Neural crest cell (in vitro differentiated cells): ENCODE measurements around the gene CACNB1. TPM values are rescaled to one million over a fixed set of nuclear protein-coding genes. Genes with fewer than 3 reads are reported as not detected.
"Not testable (repeated sequence)": the region's sequence is repeated elsewhere in the genome, so short reads cannot be mapped to it uniquely, and the experiment has no call there.

Source experiments
- DNase-seq: peaks from one replicate; pipeline ENCODE4 v3.0.0; 2021; ENCODE audit warnings: low read depth, mixed read lengths, low spot score
- H3K27ac Mint-ChIP-seq: one replicate; pipeline ENCODE4 v1.8.0; 2021; ENCODE audit warnings: mild to moderate bottlenecking, mixed read lengths; ENCODE audit not compliant: unreplicated experiment
- H3K27me3 Mint-ChIP-seq: 2 replicates; pipeline ENCODE4 v1.8.0; 2021; ENCODE audit warnings: low read depth, mild to moderate bottlenecking, mixed read lengths
- H3K36me3 Mint-ChIP-seq: 2 replicates; pipeline ENCODE4 v1.8.0; 2021; ENCODE audit warnings: low read depth, mild to moderate bottlenecking, mixed read lengths
- H3K4me1 Mint-ChIP-seq: 2 replicates; pipeline ENCODE4 v1.8.0; 2021; ENCODE audit warnings: mixed read lengths
- H3K4me3 Mint-ChIP-seq: one replicate; pipeline ENCODE4 v1.8.0; 2021; ENCODE audit warnings: mild to moderate bottlenecking, mixed read lengths
- H3K9me3 Mint-ChIP-seq: 2 replicates; pipeline ENCODE4 v1.8.0; 2021; ENCODE audit warnings: mixed read lengths
- CTCF ChIP-seq: fragments of 200-600 bp; sonication (generic); conservative IDR thresholded peaks from 2 replicates; pipeline ENCODE4 v1.5.0; 2021; ENCODE audit warnings: antibody characterized with exemption, mild to moderate bottlenecking
- total RNA-seq: library from RNA; stranded (reverse); gene quantifications from 2 replicates; pipeline ENCODE4 v1.2.1, GENCODE V29; 2021

The CACNB1 gene
- total RNA-seq, 1 donor from 2014 or later, result 16.2 TPM

- H3K27ac Mint-ChIP-seq, result no peak overlapping the region
- H3K4me3 Mint-ChIP-seq, result no peak overlapping the region
- DNase-seq, result no peak
- H3K9me3 Mint-ChIP-seq, result peaks cover 5% of the 10 kb centered on the region
- H3K27me3 Mint-ChIP-seq, result peaks cover 28% of the 10 kb centered on the region
- no peak for TF ChIP-seq CTCF
- H3K36me3 Mint-ChIP-seq, result peaks cover 3% of the 10 kb centered on the region
- peaks cover 9% of the 10 kb centered on the region for H3K4me1 Mint-ChIP-seq
These were observed 27.4 kb downstream of the CACNB1 start for GRCh38 chr17:39170109-39170508.

- H3K9me3 Mint-ChIP-seq, result peaks cover 5% of the 10 kb centered on the region
- no peak for TF ChIP-seq CTCF
- no peak overlapping the region for H3K4me3 Mint-ChIP-seq
- H3K27me3 Mint-ChIP-seq, result peaks cover 34% of the 10 kb centered on the region
- H3K36me3 Mint-ChIP-seq, result peaks cover 3% of the 10 kb centered on the region
- H3K27ac Mint-ChIP-seq, result no peak overlapping the region
- DNase-seq, result no peak
- peaks cover 15% of the 10 kb centered on the region for H3K4me1 Mint-ChIP-seq
These were observed 28.0 kb downstream of the CACNB1 start for GRCh38 chr17:39169518-39169917.

GRCh38 chr17:39169101-39169500, 28.4 kb downstream of the CACNB1 start:
- peaks cover 5% of the 10 kb centered on the region for H3K9me3 Mint-ChIP-seq
- H3K27ac Mint-ChIP-seq, result no peak overlapping the region
- no peak for TF ChIP-seq CTCF
- H3K36me3 Mint-ChIP-seq, result peaks cover 3% of the 10 kb centered on the region
- peaks cover 35% of the 10 kb centered on the region for H3K27me3 Mint-ChIP-seq
- peaks cover 19% of the 10 kb centered on the region for H3K4me1 Mint-ChIP-seq
- no peak for DNase-seq
- H3K4me3 Mint-ChIP-seq, result peak overlapping the region; percentile 72

- H3K4me1 Mint-ChIP-seq, result peaks cover 20% of the 10 kb centered on the region
- not testable (repeated sequence) for H3K9me3 Mint-ChIP-seq, DNase-seq, H3K4me3 Mint-ChIP-seq, H3K27ac Mint-ChIP-seq, H3K36me3 Mint-ChIP-seq
- peaks cover 35% of the 10 kb centered on the region for H3K27me3 Mint-ChIP-seq
These were observed 29.0 kb downstream of the CACNB1 start for GRCh38 chr17:39168503-39168902.

GRCh38 chr17:39167476-39167875, 30.0 kb downstream of the CACNB1 start:
- Mint-ChIP-seq H3K9me3 (peaks cover 5% of the 10 kb centered on the region), H3K4me3 (no peak overlapping the region), H3K36me3 (peaks cover 3% of the 10 kb centered on the region), H3K27me3 (peaks cover 35% of the 10 kb centered on the region), H3K27ac (no peak overlapping the region), H3K4me1 (peaks cover 17% of the 10 kb centered on the region)
- TF ChIP-seq CTCF, result no peak
- DNase-seq, result no peak

GRCh38 chr17:39166437-39167335, 30.8 kb downstream of the CACNB1 start:
- Mint-ChIP-seq H3K27me3 (peaks cover 35% of the 10 kb centered on the region), H3K9me3 (peaks cover 5% of the 10 kb centered on the region), H3K4me1 (peaks cover 13% of the 10 kb centered on the region), H3K36me3 (peaks cover 3% of the 10 kb centered on the region), H3K27ac (no peak overlapping the region), H3K4me3 (peak overlapping the region; percentile 80)
- no peak for TF ChIP-seq CTCF
- DNase-seq, result no peak
